GM21367 (cell line): ENCODE data around the gene GGTLC2.
"Not testable (repeated sequence)": the region's sequence is repeated elsewhere in the genome, so short reads cannot be mapped to it uniquely, and the experiment has no call there.

Experiments
- ATAC-seq: cut with Tn5 transposase; IDR thresholded peaks from one replicate; pipeline ENCODE4 v1.9.1; 2021; ENCODE audit not compliant: unreplicated experiment

GGTLC2 gene

DNA sequence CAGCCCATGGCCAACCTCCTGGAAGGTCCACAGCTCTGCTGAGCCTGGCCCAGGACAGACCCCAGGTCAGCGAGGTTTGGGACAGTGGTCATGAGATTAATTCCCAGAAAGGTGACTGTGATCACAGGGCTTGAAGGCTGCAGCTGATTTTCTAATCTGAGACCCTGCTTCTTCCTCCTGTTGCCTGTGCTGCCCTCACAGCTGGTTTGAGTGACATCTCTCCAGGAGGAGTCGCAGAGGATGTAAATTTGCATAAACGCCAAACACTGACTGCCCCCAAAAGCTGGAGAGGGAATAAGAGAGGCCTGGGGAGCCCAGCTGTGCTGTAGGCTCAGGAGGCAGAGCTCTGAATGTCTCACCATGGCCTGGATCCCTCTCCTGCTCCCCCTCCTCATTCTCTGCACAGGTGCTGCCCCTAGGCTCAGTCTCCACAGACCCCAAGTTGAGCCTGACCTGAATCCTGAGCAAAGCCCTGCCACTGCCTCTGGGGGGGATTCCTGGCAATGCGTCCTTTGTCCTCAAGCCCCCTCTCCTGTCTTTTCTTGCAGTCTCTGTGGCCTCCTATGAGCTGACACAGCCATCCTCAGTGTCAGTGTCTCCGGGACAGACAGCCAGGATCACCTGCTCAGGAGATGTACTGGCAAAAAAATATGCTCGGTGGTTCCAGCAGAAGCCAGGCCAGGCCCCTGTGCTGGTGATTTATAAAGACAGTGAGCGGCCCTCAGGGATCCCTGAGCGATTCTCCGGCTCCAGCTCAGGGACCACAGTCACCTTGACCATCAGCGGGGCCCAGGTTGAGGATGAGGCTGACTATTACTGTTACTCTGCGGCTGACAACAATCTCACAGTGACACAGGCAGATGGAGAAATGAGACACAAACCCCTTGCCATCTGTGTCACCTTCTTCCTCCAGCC lies 23.8 kb downstream of the GGTLC2 start:
- no peak for ATAC-seq

GRCh38 chr22:22669093-22669492 lies 24.7 kb downstream of the GGTLC2 start:
- ATAC-seq = no peak

DNA sequence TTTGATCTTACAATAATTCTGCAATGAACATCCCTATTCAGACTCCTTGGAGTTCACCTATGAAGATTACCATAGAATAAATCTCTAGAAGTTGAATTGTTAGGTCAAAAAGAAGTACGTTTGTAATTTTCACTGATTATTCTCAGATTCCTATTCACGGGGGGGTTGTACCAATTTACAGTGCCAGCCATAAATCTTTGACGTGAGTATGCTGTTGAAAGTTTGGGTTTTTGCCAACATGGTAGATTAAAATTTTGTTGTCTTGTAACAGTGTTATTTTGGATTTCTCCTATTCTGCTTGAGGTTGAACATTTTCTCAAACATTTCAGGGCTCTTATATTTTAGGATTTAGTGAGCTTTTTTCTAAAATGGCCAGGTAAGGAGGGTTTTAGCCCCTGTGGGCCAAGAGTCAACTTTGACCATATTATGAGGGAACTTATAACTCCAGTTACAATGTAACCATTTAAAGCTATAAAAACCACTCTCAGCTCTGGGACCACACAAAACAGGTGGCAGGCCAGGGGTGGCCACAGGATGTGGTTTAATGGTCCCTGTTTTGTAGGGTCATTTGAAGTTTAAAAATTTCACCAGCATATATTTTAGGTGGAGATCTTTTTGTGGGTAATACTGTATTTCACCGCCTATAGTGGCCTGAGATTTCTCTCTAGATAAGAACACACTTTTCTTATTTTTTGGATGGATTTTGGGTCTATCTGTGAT lies 25.8 kb downstream of the GGTLC2 start:
- no peak for ATAC-seq

GRCh38 chr22:22671506-22671905 lies 27.1 kb downstream of the GGTLC2 start:
- ATAC-seq = no peak

- ATAC-seq = no peak
Observed at GRCh38 chr22:22673099-22673498, 28.7 kb downstream of the GGTLC2 start.

GRCh38 chr22:22673628-22674027 lies 29.2 kb downstream of the GGTLC2 start:
- no peak for ATAC-seq

- ATAC-seq = no peak
Observed at GRCh38 chr22:22674467-22674866, 30.1 kb downstream of the GGTLC2 start.

DNA sequence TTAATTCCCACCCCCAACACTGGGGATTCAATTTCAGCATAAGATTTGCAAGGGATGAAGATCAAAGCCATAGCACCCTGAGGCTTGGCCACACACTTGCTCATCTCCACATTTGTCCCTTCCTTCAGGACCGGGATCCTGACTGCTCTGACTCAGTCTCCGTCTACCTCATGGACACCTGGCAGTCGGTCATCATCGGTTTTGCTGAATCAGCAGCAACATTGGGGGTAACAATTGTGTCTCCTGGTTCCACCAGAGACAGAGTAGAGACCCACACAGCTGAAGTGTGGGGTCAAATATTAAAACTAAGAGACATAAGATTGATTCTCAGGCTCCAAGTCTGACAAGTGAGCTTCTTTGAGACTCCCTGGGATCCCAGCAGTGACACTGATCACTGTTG lies 34.6 kb downstream of the GGTLC2 start:
- no peak for ATAC-seq

DNA sequence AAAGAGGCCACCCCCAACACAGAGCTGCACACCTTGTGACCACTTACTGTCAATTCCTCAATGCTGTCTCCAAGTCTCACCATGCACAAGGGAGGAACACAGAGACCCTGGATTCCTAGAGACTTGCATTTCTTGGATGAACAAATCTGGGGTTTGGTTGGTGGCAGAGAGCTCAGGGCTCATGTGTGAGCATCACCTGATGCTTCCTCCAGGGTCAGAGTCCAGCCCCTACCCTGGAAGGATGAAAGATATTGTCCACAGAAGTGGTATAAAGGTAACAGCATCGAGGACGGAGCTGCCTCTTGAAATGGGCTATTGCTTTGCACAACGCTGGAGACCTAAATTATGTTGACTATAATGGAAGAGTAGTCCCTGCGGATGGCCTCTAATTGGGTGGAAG lies 36.0 kb downstream of the GGTLC2 start:
- no peak for ATAC-seq

DNA sequence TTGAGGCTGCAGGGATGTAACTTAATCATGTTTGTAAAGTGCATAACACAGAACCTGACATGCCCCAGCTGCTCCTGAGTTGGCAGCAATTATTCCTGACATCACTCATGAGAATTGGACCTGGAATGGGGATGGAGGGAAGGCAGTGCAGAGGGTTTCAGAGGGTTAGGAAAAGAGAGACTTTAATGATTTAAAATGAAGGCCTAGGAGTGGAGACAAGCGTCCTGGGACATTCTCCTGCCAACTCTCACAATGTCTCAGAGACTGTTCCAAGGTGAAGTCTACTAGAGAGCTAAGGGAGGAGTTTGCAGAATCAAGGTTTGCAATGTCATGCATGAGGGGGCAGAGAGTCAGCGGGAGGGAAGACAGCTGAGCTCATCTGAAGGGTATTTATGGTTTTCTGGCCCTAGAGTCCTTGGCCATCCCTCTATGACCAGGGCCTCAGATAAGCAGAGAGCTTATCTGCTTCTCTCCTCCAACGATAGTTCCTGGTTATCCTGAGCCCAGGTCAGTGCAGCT lies 36.9 kb downstream of the GGTLC2 start:
- no peak for ATAC-seq

DNA sequence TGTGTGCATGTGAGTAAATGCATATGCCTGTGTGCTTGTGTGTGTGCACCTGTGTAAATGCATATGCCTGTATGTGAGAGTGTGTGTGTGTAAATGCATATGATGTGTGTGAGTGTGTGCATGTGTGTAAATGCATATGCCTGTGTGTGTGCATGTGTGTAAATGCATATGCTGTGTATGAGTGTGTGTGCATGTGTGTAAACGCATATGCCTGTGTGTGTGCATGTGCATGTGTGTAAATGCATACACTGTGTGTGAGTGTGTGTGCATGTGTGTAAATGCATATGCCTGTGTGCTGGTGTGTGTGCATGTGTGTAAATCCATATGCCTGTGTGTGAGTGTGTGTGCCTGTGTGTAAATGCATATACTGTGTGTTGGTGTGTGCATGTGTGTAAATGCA lies 37.8 kb downstream of the GGTLC2 start:
- no peak for ATAC-seq

DNA sequence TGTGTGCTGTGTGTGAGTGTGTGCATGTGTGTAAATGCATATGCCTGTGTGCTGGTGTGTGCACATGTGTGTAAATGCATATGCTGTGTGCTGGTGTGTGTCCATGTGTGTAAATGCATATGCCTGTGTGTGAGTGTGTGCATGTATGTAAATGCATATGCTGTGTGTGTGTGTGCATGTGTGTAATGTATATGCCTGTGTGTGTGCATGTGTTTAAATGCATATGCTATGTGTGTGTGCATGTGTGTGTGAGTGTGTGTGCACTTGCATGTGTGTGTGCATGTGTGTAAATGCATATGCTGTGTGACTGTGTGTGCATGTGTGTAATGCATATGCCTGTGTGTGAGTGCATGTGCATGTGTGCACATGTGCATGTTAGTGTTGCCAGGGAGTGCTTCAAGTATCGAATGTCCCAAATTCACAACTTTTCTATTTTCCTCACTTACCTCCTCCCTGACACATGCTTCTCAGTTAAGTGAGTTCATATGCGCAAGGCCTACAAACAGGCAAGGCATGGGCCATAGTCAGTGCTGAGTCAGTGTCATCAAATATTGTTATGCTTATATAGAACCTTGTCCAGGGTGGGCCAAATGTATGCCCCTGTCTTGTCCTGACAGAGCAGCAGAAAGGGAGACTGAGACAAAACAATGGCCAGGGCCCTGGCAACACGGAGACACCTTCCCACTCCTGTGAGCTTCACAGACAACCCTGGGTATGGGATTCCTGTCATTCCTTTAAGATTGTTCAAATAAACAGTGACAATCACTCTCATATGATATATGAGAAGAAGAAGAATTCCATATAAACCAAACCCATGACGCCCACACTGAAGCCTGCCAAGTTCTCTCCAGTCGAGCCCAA lies 38.6 kb downstream of the GGTLC2 start:
- no peak for ATAC-seq

DNA sequence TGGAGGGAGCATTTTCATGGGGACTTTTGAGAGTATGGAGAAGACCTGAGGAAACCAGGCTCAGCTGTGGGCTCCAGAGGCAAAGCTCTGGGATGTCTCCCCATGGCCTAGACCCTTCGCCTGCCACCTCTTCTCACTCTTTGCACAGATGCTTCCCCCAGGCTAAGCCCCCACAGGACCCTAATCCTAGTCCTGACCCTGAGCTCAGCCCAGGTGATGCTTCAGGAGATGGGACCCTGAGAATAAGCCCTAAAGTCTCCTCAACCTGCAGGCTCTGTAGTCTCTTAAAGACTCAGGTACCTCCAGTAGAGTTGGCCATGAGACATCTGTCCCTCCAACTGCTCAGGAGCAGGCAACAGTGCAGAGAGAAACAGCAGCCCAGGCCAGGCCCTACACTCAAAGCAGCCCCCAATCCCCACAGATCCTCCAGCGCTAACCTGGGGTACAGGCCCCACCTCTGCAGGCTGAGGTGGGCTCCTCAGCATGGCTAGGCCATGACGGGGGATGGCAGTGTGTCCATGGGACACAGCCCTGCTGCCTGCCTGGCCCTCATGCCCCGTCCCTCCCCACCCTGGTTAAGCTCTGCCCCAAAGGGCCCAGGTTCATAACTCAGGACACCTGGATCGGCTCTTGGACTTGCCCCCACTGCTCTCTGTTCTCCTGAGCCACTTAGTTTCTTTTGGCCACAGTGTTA lies 39.4 kb downstream of the GGTLC2 start:
- ATAC-seq = no peak

GRCh38 chr22:22684580-22685561 lies 40.5 kb downstream of the GGTLC2 start:
- no peak for ATAC-seq

DNA sequence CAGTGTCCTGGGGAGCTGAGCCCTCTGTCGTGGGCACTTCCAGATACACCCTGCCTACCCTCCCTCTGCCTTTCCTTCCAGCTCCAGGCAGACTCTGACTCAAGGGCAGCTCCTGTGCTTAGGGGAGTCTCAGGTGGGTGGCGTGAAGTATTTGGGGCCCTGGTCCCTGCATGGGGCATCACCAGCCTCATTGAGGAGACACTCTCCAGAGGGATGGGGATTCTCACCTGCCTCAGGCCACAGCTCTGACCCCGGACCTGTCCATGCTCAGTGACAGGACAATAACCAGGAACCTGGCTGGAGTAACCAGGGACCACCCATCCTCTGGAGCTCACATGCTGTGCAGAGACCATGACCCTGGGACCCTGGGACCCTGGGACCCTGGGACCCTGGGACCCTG lies 41.2 kb downstream of the GGTLC2 start:
- ATAC-seq = no peak

- not testable (repeated sequence) for ATAC-seq
Observed at GRCh38 chr22:22686202-22687115, 42.0 kb downstream of the GGTLC2 start.

GRCh38 chr22:22687638-22688500 lies 43.5 kb downstream of the GGTLC2 start:
- no peak for ATAC-seq
